Esophagus squamous epithelium (tissue), 4 donors: Measurements from ENCODE around the gene ZCCHC24.

Experiments used
- POLR2A ChIP-seq, 4 donors: fragments of 450-650 bp; IDR thresholded peaks; one replicate each; pipeline ENCODE4 v1.6.1; 2017; ENCODE audit warnings: antibody characterized with exemption in 4 of 4, mild to moderate bottlenecking in 4 of 4, moderate library complexity in 3 of 4
- TF ChIP-seq, protein P1 (sequence below), 6 experiments: fragments of 450-650 bp in 4 of 6; fragments of 200-600 bp in 2 of 6; sonication (generic) in 2 of 6; IDR thresholded peaks; one replicate each; pipeline ENCODE4 v1.5.1; 2016 to 2019; ENCODE audit warnings: antibody characterized with exemption in 6 of 6, mild to moderate bottlenecking in 4 of 6, moderate library complexity in 4 of 6

DNA sequence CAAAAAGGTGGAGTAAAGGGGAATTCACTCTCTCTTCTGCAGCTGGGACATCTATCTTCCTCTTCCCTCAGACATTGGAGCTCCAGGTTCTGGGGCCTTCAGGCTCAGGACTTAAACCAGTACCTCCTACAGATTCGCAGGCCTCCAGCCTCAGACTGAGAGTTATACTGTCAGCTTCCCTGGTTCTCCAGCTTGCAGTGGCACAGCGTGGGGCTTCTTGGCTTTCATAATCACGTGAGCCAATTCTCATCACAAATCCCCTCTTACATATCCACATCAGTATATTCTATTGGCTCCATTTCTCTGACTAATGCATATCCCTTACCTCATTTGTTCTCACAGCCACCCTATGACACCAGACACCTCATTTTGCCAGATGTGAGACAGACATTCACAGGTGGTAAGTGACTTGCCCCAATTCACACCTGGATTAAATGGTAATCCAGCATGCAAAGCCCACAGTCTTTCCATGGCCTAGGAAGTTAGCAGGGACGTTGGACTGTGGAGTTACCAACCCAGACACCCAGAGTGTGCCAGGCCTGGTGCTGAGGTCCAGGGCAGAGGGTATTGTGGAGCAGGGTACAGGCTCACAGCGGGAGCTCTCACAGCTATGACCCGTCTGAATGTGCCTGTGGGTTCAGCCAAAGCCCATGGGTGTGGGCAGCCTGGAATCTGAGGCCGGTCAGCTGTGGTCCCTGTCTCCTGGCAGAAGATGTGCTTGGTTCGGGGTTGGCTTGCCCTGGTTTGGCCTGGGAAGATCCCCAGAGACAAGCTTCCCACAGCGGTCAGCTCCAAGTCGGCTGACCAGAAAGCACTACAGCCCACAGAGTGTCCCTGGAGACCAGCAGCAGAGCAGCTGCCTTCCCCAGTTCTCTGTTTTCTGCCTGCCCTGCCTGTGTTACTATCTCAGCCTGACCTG is 18.4 kb upstream of the ZCCHC24 start:
- TF ChIP-seq POLR2A (IDR thresholded peaks at IDR 0.05), result no peak
- TF ChIP-seq, protein P1, sequence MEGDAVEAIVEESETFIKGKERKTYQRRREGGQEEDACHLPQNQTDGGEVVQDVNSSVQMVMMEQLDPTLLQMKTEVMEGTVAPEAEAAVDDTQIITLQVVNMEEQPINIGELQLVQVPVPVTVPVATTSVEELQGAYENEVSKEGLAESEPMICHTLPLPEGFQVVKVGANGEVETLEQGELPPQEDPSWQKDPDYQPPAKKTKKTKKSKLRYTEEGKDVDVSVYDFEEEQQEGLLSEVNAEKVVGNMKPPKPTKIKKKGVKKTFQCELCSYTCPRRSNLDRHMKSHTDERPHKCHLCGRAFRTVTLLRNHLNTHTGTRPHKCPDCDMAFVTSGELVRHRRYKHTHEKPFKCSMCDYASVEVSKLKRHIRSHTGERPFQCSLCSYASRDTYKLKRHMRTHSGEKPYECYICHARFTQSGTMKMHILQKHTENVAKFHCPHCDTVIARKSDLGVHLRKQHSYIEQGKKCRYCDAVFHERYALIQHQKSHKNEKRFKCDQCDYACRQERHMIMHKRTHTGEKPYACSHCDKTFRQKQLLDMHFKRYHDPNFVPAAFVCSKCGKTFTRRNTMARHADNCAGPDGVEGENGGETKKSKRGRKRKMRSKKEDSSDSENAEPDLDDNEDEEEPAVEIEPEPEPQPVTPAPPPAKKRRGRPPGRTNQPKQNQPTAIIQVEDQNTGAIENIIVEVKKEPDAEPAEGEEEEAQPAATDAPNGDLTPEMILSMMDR (IDR thresholded peaks at IDR 0.05), result no peak
